Measurements from ENCODE around the gene CPSF2.

- TF ChIP-seq CTCF (IDR thresholded peaks at IDR 0.05): no peak
- TF ChIP-seq POLR2A (IDR thresholded peaks at IDR 0.05): no peak
- TF ChIP-seq EP300 (IDR thresholded peaks at IDR 0.05): no peak
Observed at GRCh38 chr14:92109490-92109889, 12.3 kb upstream of the CPSF2 start.
